Type B pancreatic cell (in vitro differentiated cells): ENCODE measurements around the gene ATRNL1. TPM values are rescaled to one million over a fixed set of nuclear protein-coding genes. Genes with fewer than 3 reads are reported as not detected.
"Not testable (repeated sequence)": the region's sequence is repeated elsewhere in the genome, so short reads cannot be mapped to it uniquely, and the experiment has no call there.

Source experiments
- DNase-seq: peaks from one replicate; pipeline ENCODE4 v3.0.0; 2021; ENCODE audit warnings: mixed read lengths; ENCODE audit not compliant: unreplicated experiment; ENCODE audit errors: extremely low spot score
- H3K27ac Mint-ChIP-seq: 2 replicates; pipeline ENCODE4 v1.8.0; 2021; ENCODE audit warnings: mild to moderate bottlenecking, mixed read lengths
- H3K27me3 Mint-ChIP-seq: 2 replicates; pipeline ENCODE4 v1.8.0; 2021; ENCODE audit warnings: mixed read lengths
- H3K36me3 Mint-ChIP-seq: 2 replicates; pipeline ENCODE4 v1.8.0; 2021; ENCODE audit warnings: mixed read lengths
- H3K4me1 Mint-ChIP-seq: one replicate; pipeline ENCODE4 v1.8.0; 2021; ENCODE audit warnings: mixed read lengths; ENCODE audit not compliant: unreplicated experiment
- H3K4me3 Mint-ChIP-seq: 2 replicates; pipeline ENCODE4 v1.8.0; 2021; ENCODE audit warnings: mild to moderate bottlenecking, mixed read lengths
- H3K9me3 Mint-ChIP-seq: 2 replicates; pipeline ENCODE4 v1.8.0; 2021; ENCODE audit warnings: mixed read lengths
- CTCF ChIP-seq: fragments of 200-600 bp; sonication (generic); conservative IDR thresholded peaks from 2 replicates; pipeline ENCODE4 v1.5.0; 2021; ENCODE audit warnings: antibody characterized with exemption, mild to moderate bottlenecking
- total RNA-seq: library from RNA; stranded (reverse); gene quantifications from 2 replicates; pipeline ENCODE4 v1.2.1, GENCODE V29; 2021; ENCODE audit warnings: low replicate concordance

The ATRNL1 gene
- total RNA-seq, 1 donor from 2014 or later: 38.4 TPM

GRCh38 chr10:115300080-115300479 is 206.9 kb downstream of the ATRNL1 start:
- no peaks in the 10 kb centered on the region for H3K9me3 Mint-ChIP-seq
- TF ChIP-seq CTCF: no peak
- no peaks in the 10 kb centered on the region for H3K27me3 Mint-ChIP-seq
- H3K4me3 Mint-ChIP-seq: no peak overlapping the region
- no peak for DNase-seq
- no peaks in the 10 kb centered on the region for H3K4me1 Mint-ChIP-seq
- H3K27ac Mint-ChIP-seq: no peak overlapping the region
- no peaks in the 10 kb centered on the region for H3K36me3 Mint-ChIP-seq

GRCh38 chr10:115319669-115320068 is 226.5 kb downstream of the ATRNL1 start:
- not testable (repeated sequence) for H3K4me3 Mint-ChIP-seq, H3K27ac Mint-ChIP-seq, H3K36me3 Mint-ChIP-seq, H3K27me3 Mint-ChIP-seq, H3K4me1 Mint-ChIP-seq, DNase-seq
- H3K9me3 Mint-ChIP-seq: peaks cover 10% of the 10 kb centered on the region

- Mint-ChIP-seq H3K27me3 (no peaks in the 10 kb centered on the region), H3K36me3 (no peaks in the 10 kb centered on the region), H3K4me1 (no peaks in the 10 kb centered on the region), H3K9me3 (peaks cover 10% of the 10 kb centered on the region), H3K4me3 (no peak overlapping the region), H3K27ac (no peak overlapping the region)
- no peak for DNase-seq
- no peak for TF ChIP-seq CTCF
Observed at GRCh38 chr10:115321360-115321759, 228.2 kb downstream of the ATRNL1 start.

- Mint-ChIP-seq H3K27ac (no peak overlapping the region), H3K4me1 (no peaks in the 10 kb centered on the region), H3K9me3 (no peaks in the 10 kb centered on the region), H3K27me3 (no peaks in the 10 kb centered on the region), H3K4me3 (no peak overlapping the region), H3K36me3 (no peaks in the 10 kb centered on the region)
- no peak for DNase-seq
- no peak for TF ChIP-seq CTCF
Observed at GRCh38 chr10:115328331-115328730, 235.2 kb downstream of the ATRNL1 start.

- no peak overlapping the region for H3K4me3 Mint-ChIP-seq
- DNase-seq: no peak
- no peaks in the 10 kb centered on the region for H3K36me3 Mint-ChIP-seq
- H3K27me3 Mint-ChIP-seq: no peaks in the 10 kb centered on the region
- no peak for TF ChIP-seq CTCF
- H3K27ac Mint-ChIP-seq: no peak overlapping the region
- no peaks in the 10 kb centered on the region for H3K4me1 Mint-ChIP-seq
- H3K9me3 Mint-ChIP-seq: no peaks in the 10 kb centered on the region
Observed at GRCh38 chr10:115335366-115335765, 242.2 kb downstream of the ATRNL1 start.

GRCh38 chr10:115355162-115355760 is 262.1 kb downstream of the ATRNL1 start:
- peak; percentile 89 for TF ChIP-seq CTCF
- Mint-ChIP-seq H3K36me3 (no peaks in the 10 kb centered on the region), H3K4me3 (no peak overlapping the region), H3K4me1 (no peaks in the 10 kb centered on the region), H3K27me3 (no peaks in the 10 kb centered on the region), H3K9me3 (no peaks in the 10 kb centered on the region), H3K27ac (no peak overlapping the region)
- DNase-seq: no peak

GRCh38 chr10:115367920-115368319 is 274.8 kb downstream of the ATRNL1 start:
- DNase-seq, H3K4me3 Mint-ChIP-seq, H3K4me1 Mint-ChIP-seq, H3K27me3 Mint-ChIP-seq, H3K36me3 Mint-ChIP-seq, H3K27ac Mint-ChIP-seq: not testable (repeated sequence)
- H3K9me3 Mint-ChIP-seq: peaks cover 15% of the 10 kb centered on the region
